ENCODE data around the gene SYMPK. TPM values are rescaled to one million over a fixed set of nuclear protein-coding genes. Genes with fewer than 3 reads are reported as not detected.

Gene SYMPK
- total RNA-seq, 4 donors from 2014 or later = 25.5 to 35.6 (median 30.8) TPM

- TF ChIP-seq POLR2A (IDR thresholded peaks at IDR 0.05) (peak; percentile 50 to 51), POLR2AphosphoS5 (IDR thresholded peaks at IDR 0.05) (peak; percentile 64), CTCF (IDR thresholded peaks at IDR 0.05) (no peak), EP300 (IDR thresholded peaks at IDR 0.05) (no peak)
- peak overlapping the region; percentile 86 to 99 (median 98) for H3K27ac ChIP-seq
- H3K36me3 ChIP-seq = peaks cover 0 to 15% of the 10 kb centered on the region in 2 donors
- no peaks in the 10 kb centered on the region for H3K27me3 ChIP-seq
- H3K4me3 ChIP-seq = peak overlapping the region; percentile 65 to 93
- WGBS, 2 donors (ENCODE audit: low coverage in 1 of 2) = 0% methylated on average over 6 of the region's 102 CpGs; no CpG with 5 or more reads in 1 of the 2 donors
- ATAC-seq = no peak
- H3K4me1 ChIP-seq = peaks cover 3 to 74% (median 42%) of the 10 kb centered on the region in 3 donors
- H3K9me3 ChIP-seq = no peaks in the 10 kb centered on the region
Measured at GRCh38 chr19:45767881-45768654, 94.9 kb downstream of the SYMPK start.

GRCh38 chr19:45767410-45767880, 95.5 kb downstream of the SYMPK start:
- peak overlapping the region; percentile 86 to 99 (median 98) for H3K27ac ChIP-seq
- H3K4me1 ChIP-seq = peaks cover 3 to 74% (median 42%) of the 10 kb centered on the region in 3 donors
- no peaks in the 10 kb centered on the region for H3K9me3 ChIP-seq
- no peak for TF ChIP-seq CTCF (IDR thresholded peaks at IDR 0.05)
- TF ChIP-seq POLR2AphosphoS5 (IDR thresholded peaks at IDR 0.05) = peak; percentile 74
- TF ChIP-seq POLR2A (IDR thresholded peaks at IDR 0.05) = peak; percentile 53 to 80
- TF ChIP-seq EP300 (IDR thresholded peaks at IDR 0.05) = no peak
- ATAC-seq = peak; percentile 4
- no peaks in the 10 kb centered on the region for H3K27me3 ChIP-seq
- H3K4me3 ChIP-seq = peak overlapping the region; percentile 65 to 93
- WGBS, 2 donors (ENCODE audit: low coverage in 1 of 2) = no CpG with 5 or more reads among the region's 31 CpGs
- H3K36me3 ChIP-seq = peaks cover 0 to 9% of the 10 kb centered on the region in 2 donors

GRCh38 chr19:45766869-45767346, 96.0 kb downstream of the SYMPK start:
- TF ChIP-seq EP300 (IDR thresholded peaks at IDR 0.05) (no peak), POLR2AphosphoS5 (IDR thresholded peaks at IDR 0.05) (no peak), CTCF (IDR thresholded peaks at IDR 0.05) (no peak), POLR2A (IDR thresholded peaks at IDR 0.05) (no peak)
- H3K27ac ChIP-seq = peak overlapping the region; percentile 86 to 99 (median 98)
- no peak for ATAC-seq
- WGBS, 2 donors (ENCODE audit: low coverage in 1 of 2) = no CpG with 5 or more reads among the region's 24 CpGs
- peaks cover 0 to 7% of the 10 kb centered on the region in 2 donors for H3K36me3 ChIP-seq
- no peaks in the 10 kb centered on the region for H3K27me3 ChIP-seq
- peaks cover 3 to 72% (median 42%) of the 10 kb centered on the region in 3 donors for H3K4me1 ChIP-seq
- H3K4me3 ChIP-seq = peak overlapping the region; percentile 65 to 93
- H3K9me3 ChIP-seq = no peaks in the 10 kb centered on the region

- H3K4me3 ChIP-seq = peak overlapping the region; percentile 65 to 93
- no CpG with 5 or more reads among the region's 17 CpGs for WGBS, 2 donors (ENCODE audit: low coverage in 1 of 2)
- H3K27ac ChIP-seq = peak overlapping the region; percentile 86 to 99 (median 98)
- ATAC-seq = no peak
- TF ChIP-seq POLR2AphosphoS5 (IDR thresholded peaks at IDR 0.05) (no peak), CTCF (IDR thresholded peaks at IDR 0.05) (peak in 1 of 4 experiments; percentile 2), POLR2A (IDR thresholded peaks at IDR 0.05) (no peak), EP300 (IDR thresholded peaks at IDR 0.05) (no peak)
- H3K9me3 ChIP-seq = no peaks in the 10 kb centered on the region
- peaks cover 3 to 67% (median 42%) of the 10 kb centered on the region in 3 donors for H3K4me1 ChIP-seq
- H3K36me3 ChIP-seq = peaks cover 0 to 3% of the 10 kb centered on the region in 2 donors
- no peaks in the 10 kb centered on the region for H3K27me3 ChIP-seq
Measured at GRCh38 chr19:45766296-45766868, 96.6 kb downstream of the SYMPK start.

Measured in gastroesophageal sphincter (tissue), 4 donors.